LNCAP (cell line): ENCODE measurements around the gene ZNF557.

Source experiments
- CTCF ChIP-seq: fragments of 450-650 bp; IDR thresholded peaks from 2 replicates; pipeline ENCODE4 v1.5.1; 2017; ENCODE audit warnings: mild to moderate bottlenecking

ZNF557 gene

GRCh38 chr19:7106711-7107657 lies 37.5 kb downstream of the ZNF557 start:
- TF ChIP-seq CTCF: no peak

GRCh38 chr19:7109678-7110289 lies 40.3 kb downstream of the ZNF557 start:
- TF ChIP-seq CTCF: no peak

GRCh38 chr19:7112675-7113074 lies 43.2 kb downstream of the ZNF557 start:
- no peak for TF ChIP-seq CTCF

GRCh38 chr19:7113233-7113632 lies 43.7 kb downstream of the ZNF557 start:
- no peak for TF ChIP-seq CTCF

- no peak for TF ChIP-seq CTCF
These were observed 46.2 kb downstream of the ZNF557 start for GRCh38 chr19:7115721-7116120.

GRCh38 chr19:7117248-7117647 lies 47.7 kb downstream of the ZNF557 start:
- TF ChIP-seq CTCF: no peak

GRCh38 chr19:7119582-7119981 lies 50.1 kb downstream of the ZNF557 start:
- no peak for TF ChIP-seq CTCF
